GM18511 (cell line): ENCODE results near the gene TPPP3.

Experiments
- ATAC-seq: cut with Tn5 transposase; IDR thresholded peaks from one replicate; pipeline ENCODE4 v1.9.1; 2021; ENCODE audit warnings: mild to moderate bottlenecking, moderate library complexity; ENCODE audit not compliant: unreplicated experiment

Gene TPPP3

DNA sequence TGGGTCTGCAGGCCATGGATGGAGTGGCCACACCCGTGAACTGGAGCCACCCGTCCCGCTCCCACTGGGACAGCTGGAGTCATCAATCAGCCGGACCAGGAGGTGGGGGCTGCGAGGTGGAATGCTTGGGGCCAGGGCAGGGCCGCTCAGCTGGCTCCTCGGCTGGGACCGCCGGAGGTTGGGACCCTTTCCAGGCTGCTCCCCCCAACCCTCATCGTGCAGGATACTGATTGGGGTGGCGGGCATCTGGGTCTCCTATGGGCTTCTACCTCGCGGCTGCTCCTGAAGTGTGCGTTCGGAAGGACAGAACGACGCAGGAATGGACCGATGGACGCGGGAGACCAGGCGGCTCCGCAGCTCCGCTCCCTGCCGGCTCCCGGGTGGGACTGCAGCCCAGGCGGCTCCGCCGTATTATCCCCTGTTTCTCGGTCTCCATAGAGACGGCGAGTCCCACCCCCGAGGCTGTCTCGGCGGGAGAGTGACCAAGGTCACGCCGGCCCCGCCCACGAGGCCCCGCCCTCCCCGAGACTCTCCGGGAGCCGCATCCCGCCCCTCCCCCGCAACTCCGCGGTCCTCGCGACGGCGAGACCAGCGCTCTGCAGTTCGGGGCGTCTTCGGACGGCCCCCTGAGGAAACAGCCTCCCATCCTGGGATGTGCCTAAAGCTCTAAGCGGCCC lies at the start of gene TPPP3:
Gene TPPP3 (minus strand): TSS at position 388 of the 677 bp plus-strand sequence. CDS start 2,387 bp downstream, outside the sequence.
- no peak for ATAC-seq

DNA sequence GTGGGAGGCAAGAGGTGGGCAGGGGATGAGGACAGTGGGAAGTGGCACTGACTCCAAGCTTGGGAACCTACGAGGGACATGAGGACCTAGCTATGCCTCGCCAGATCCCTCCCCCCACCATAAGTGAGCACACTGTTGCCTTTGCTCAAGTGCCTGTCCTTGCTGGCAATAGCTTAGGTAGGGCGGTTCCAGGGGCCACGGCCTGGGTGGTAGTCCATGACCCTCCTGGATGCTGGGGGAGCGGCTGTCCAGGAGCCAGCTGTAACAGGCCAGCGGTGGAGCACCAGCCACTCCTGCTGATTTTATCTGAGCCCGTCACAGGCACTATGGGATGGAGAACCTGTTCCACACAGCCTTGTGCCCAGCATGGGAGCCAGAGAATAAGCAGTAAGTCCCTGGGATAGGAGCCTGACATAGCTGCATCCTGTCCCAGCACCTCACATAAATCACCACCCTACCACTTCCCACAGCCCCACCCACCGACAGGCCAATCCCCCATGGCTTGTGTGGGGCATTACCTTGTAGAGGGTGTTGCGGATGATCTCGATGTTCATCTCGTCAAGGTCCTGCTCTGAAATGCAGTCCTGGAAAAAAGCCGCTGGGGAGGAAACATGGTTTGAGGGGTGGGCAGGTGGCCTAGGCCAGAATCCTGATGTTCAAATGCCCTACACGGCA lies 49.4 kb upstream of the TPPP3 start:
- no peak for ATAC-seq

DNA sequence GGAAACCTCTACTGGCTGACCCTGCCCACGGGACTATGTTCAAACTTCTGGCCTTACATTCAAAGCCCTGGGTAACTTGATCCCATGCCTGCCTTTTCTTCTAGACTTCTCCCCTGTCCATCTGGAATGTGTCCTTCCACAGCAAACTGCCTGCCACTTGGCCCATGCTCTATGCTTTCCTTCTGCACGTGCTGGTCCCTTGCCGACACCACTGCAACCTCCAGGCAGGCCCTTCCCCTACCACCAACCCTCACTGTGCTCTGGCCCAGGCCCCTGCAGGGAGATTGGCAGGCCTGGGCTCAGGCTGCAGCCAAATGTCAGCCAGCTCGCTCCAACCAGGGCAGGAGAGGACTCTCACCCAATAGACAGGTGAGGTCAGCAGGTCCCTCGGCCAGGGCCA lies 48.6 kb upstream of the TPPP3 start:
- no peak for ATAC-seq

GRCh38 chr16:67441271-67441753 lies 48.0 kb upstream of the TPPP3 start:
- ATAC-seq: no peak

GRCh38 chr16:67438824-67439393 lies 45.6 kb upstream of the TPPP3 start:
- ATAC-seq: no peak

DNA sequence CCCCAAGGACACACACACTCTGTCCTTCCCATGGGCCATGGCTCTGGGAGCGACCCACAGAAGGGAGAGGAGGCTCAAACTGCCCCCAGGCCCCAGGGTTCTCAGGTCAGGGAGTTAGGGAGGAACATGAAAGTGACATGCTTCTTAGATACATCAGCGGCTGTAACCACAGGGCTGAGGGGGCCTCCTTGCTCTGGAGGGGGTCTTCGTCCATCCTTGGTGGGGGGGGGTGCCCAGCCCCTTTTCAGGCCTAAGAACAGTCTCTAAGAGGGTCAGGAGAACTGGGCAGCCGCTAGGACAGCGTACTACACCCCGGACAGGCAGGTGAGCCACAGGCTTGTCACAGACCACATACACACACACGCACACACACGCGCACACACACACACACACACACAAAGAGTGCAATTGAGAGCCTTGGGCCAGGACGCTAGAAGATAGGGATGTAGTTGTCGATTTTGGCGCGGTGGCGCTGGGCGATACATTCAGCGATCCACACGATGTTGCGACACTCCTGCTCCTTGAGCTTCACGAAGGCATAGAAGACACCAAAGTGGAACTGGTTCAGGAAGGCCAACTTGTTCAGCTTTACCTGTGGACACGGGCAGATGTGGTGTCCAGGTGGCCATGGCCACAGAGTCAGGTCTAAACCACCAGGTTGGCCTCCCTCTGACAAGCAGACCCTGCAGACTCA lies 44.9 kb upstream of the TPPP3 start:
- ATAC-seq: no peak

- no peak for ATAC-seq
These were observed 44.2 kb upstream of the TPPP3 start for GRCh38 chr16:67437513-67437912.

- no peak for ATAC-seq
These were observed 43.4 kb upstream of the TPPP3 start for GRCh38 chr16:67436640-67437193.

GRCh38 chr16:67435758-67436164 lies 42.5 kb upstream of the TPPP3 start:
- no peak for ATAC-seq

DNA sequence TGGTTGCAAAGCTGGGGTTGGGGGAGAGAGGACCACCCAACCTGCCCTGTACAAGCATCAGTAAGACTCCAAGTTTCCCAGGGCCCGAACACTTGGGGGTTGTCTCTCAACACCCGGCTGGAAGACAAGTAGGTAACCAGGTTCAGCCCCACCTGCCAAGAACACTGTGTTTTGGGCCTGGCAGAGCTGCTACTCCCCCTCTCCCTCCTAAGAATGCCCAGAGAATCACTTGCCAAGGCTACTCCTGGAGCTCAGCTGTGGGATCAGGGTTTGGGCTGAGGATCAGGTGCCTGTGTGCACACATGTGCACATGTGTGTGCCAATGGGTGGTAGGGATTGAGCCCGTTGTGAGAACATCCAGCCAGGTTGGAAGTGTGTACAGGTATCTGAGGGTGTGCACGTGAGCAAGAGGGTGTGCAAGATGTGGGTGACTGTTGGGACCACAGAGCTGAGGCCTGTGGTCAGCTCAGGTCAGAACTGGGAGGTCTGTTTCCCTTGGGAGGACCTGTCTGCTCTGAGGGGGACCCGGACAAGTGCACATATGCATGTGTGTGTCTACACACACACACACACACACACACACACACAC lies 39.9 kb upstream of the TPPP3 start:
- no peak for ATAC-seq

- no peak for ATAC-seq
These were observed 39.2 kb upstream of the TPPP3 start for GRCh38 chr16:67432506-67432890.

DNA sequence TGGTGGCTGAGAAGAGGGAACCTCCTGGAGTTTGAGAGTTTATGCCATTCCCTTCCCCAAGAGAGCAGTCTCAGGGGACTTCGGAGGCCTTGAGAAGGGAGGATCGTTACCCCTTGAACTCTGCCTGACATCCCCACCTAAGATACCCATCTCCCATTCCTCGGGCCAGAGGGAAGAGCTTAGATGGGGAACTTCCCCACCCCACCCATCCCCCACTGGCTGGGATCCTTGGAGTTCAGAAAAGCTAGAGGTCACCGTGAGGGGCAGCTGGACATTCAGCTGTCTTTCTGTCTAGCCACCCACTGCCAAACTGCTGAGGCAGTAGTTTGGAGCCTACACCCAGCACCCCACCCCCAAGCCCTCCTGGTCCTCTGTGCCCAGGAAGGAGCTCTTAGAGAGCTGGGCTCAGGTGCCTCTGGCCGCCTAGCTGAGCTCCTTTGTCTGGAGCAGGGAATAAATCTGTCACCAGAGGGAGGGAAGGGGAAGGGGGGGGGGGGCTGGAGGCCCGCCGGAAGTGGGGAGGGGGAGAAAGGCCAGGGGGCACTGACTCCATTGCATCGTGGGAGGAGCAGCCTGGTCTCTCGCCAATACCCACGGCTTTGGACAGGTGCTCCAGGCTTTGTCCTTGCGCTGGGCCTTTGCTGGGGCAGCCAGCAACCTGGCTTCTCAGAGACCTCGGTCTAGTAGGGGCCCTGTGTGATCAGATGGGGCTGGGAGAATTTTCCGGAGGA lies 38.6 kb upstream of the TPPP3 start:
- no peak for ATAC-seq

DNA sequence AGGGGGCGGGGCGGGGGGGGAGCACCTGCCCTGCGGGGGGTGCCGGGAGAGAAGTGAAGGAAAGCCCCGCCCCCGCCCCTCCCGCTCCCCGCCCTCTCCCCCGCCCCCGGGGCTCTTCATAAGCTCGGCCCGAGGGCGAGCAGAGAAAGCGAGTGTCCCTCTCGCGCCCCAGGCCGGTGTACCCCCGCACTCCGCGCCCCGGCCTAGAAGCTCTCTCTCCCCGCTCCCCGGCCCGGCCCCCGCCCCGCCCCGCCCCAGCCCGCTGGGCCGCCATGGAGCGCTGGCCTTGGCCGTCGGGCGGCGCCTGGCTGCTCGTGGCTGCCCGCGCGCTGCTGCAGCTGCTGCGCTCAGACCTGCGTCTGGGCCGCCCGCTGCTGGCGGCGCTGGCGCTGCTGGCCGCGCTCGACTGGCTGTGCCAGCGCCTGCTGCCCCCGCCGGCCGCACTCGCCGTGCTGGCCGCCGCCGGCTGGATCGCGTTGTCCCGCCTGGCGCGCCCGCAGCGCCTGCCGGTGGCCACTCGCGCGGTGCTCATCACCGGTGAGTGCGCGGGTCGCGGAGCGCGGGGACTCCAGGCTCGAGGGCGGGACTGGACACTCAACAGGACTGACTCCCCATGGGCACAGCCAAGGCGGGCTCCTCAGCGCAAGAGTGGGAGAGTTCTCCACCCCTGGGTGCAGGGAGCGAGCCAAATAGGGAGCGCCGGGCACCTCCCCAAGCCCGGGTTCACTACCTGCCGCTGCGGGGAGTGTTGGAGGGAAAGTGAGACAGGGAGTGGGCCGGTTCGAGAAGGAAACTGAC lies 37.9 kb upstream of the TPPP3 start, which contains the start of gene HSD11B2:
Gene HSD11B2 (plus strand): TSS at position 145 of the 798 bp plus-strand sequence. CDS start 128 bp downstream, at position 273.
- no peak for ATAC-seq

GRCh38 chr16:67430504-67430976 lies 37.2 kb upstream of the TPPP3 start:
- no peak for ATAC-seq

- ATAC-seq: no peak
These were observed 36.7 kb upstream of the TPPP3 start for GRCh38 chr16:67429799-67430503.

- no peak for ATAC-seq
These were observed 35.9 kb upstream of the TPPP3 start for GRCh38 chr16:67429053-67429798.

- no peak for ATAC-seq
These were observed 34.9 kb upstream of the TPPP3 start for GRCh38 chr16:67428146-67428731.
